Endothelial cell of umbilical vein (primary cell): ENCODE data around the gene ENG. TPM values are rescaled to one million over a fixed set of nuclear protein-coding genes. Genes with fewer than 3 reads are reported as not detected.
A peak's percentile ranks its signal among the peaks of the same experiment; 100 is the strongest.

ENCODE experiments used
- BruUV-seq: library from RNA; stranded (reverse); fragments of 400-500 nt; replicated peaks from 2 replicates; lab custom pipeline; 2021; lab: Mats Ljungman, UMichigan
- CTCF ChIA-PET: fragments of 300-600, 350-600 bp; sonication (Branson Sonifier 250); formaldehyde crosslinking; loops from one replicate; lab custom pipeline; 2021; ENCODE audit warnings: antibody characterized with exemption, inconsistent platforms; lab: Charles Lee
- POLR2A ChIA-PET: fragments of 300-600, 350-600 bp; sonication (Branson Sonifier 250); formaldehyde crosslinking; loops from one replicate; lab custom pipeline; 2021; ENCODE audit warnings: antibody characterized with exemption, inconsistent platforms; lab: Charles Lee
- DNase-seq: peaks from one replicate; pipeline ENCODE4 v3.0.0-alpha.2; 2011; ENCODE audit warnings: low read depth, low spot score
- FAIRE-seq: peaks from 2 replicates; lab custom pipeline; 2011; peaks lifted over from hg19 to GRCh38; lab: Jason Lieb, UNC
- H2AFZ ChIP-seq: 2 replicates; pipeline ENCODE4 v1.6.0; 2012; ENCODE audit warnings: low read depth, low read length, control low read depth, inconsistent platforms
- H3K27ac ChIP-seq: 2 replicates; pipeline ENCODE4 v1.5.1; 2011; ENCODE audit warnings: low read depth, mild to moderate bottlenecking, control low read depth, low read length, moderate library complexity; ENCODE audit not compliant: insufficient read depth
- H3K27me3 ChIP-seq, 2 experiments: 2 replicates each; pipeline versions ENCODE4 v1.6.0 to v1.6.1; 2011; ENCODE audit warnings: low read length in 2 of 2, mixed read lengths in 1 of 2; ENCODE audit not compliant: control insufficient read depth in 2 of 2, insufficient read depth in 2 of 2
- H3K36me3 ChIP-seq, 2 experiments: 2 replicates in 1 of 2; 3 replicates in 1 of 2; pipeline ENCODE4 v1.5.1; 2011; ENCODE audit warnings: low read length in 2 of 2, mild to moderate bottlenecking in 1 of 2, moderate library complexity in 1 of 2; ENCODE audit not compliant: control insufficient read depth in 2 of 2, insufficient read depth in 2 of 2; ENCODE audit errors: extremely low read depth in 1 of 2
- H3K4me1 ChIP-seq: 3 replicates; pipeline ENCODE4 v1.5.1; 2011; ENCODE audit warnings: mild to moderate bottlenecking, low read length; ENCODE audit not compliant: control insufficient read depth, insufficient read depth; ENCODE audit errors: extremely low read depth
- H3K4me2 ChIP-seq: 2 replicates; pipeline ENCODE4 v1.6.1; 2011; ENCODE audit warnings: low read length, control low read depth, mixed read lengths; ENCODE audit not compliant: insufficient read depth
- H3K4me3 ChIP-seq, 3 experiments: fragments of 200-600 bp in 1 of 3; sonication (generic), shearing (Covaris generic) in 1 of 3; replicated peaks in 1 of 3; 2 replicates each; pipeline ENCODE4 v1.5.1; 2011 to 2016; ENCODE audit warnings: control low read depth in 3 of 3, low read length in 3 of 3, mild to moderate bottlenecking in 2 of 3, inconsistent platforms in 1 of 3, low read depth in 1 of 3, moderate library complexity in 1 of 3; ENCODE audit not compliant: insufficient read depth in 1 of 3
- H3K79me2 ChIP-seq: 2 replicates; pipeline ENCODE4 v1.6.0; 2012; ENCODE audit warnings: low read length, inconsistent platforms; ENCODE audit not compliant: control insufficient read depth, insufficient read depth
- H3K9ac ChIP-seq: replicated peaks from 2 replicates; pipeline ENCODE3; 2011; ENCODE audit warnings: low read length, control low read depth; ENCODE audit not compliant: insufficient read depth; ENCODE audit errors: extremely low read depth
- H3K9me1 ChIP-seq: replicated peaks from 3 replicates; pipeline ENCODE4 v1.6.0; 2011; ENCODE audit warnings: mild to moderate bottlenecking, low read length; ENCODE audit not compliant: control insufficient read depth, insufficient read depth; ENCODE audit errors: extremely low read depth
- H3K9me3 ChIP-seq: replicated peaks from 2 replicates; pipeline ENCODE4 v1.5.1; 2012; ENCODE audit warnings: low read length, inconsistent platforms; ENCODE audit not compliant: control insufficient read depth, insufficient read depth
- H4K20me1 ChIP-seq: replicated peaks from 2 replicates; pipeline ENCODE3; 2011; ENCODE audit warnings: mild to moderate bottlenecking, low read length; ENCODE audit not compliant: control insufficient read depth, insufficient read depth; ENCODE audit errors: extremely low read depth
- EZH2 ChIP-seq: IDR thresholded peaks from 2 replicates; pipeline ENCODE4 v1.6.1; 2012; ENCODE audit warnings: borderline replicate concordance, low read depth, mild to moderate bottlenecking, moderate library complexity, low read length, inconsistent platforms; ENCODE audit not compliant: severe bottlenecking
- FOS ChIP-seq: IDR thresholded peaks from 2 replicates; pipeline ENCODE4 v1.6.1; 2011; ENCODE audit warnings: mild to moderate bottlenecking, low read length, moderate library complexity, borderline replicate concordance; ENCODE audit not compliant: insufficient read depth
- GATA2 ChIP-seq: IDR thresholded peaks from 2 replicates; pipeline ENCODE4 v1.7.0; 2011; ENCODE audit warnings: low read depth, mild to moderate bottlenecking, moderate library complexity, mixed read lengths, low read length; ENCODE audit not compliant: insufficient read length, insufficient read depth
- JUN ChIP-seq: IDR thresholded peaks from 2 replicates; pipeline ENCODE4 v1.6.1; 2011; ENCODE audit warnings: borderline replicate concordance, low read depth; ENCODE audit not compliant: insufficient read length, insufficient read depth
- MYC ChIP-seq: IDR thresholded peaks from one replicate; pipeline ENCODE4 v1.6.1; 2011; ENCODE audit warnings: mild to moderate bottlenecking, low read depth, low read length
- POLR2A ChIP-seq: IDR thresholded peaks from 2 replicates; pipeline ENCODE4 v1.6.1; 2012; ENCODE audit warnings: low read depth, mild to moderate bottlenecking, control low read depth, low read length
- POLR2AphosphoS5 ChIP-seq: IDR thresholded peaks from 2 replicates; pipeline ENCODE4 v1.6.1; 2012; ENCODE audit warnings: low read depth, mild to moderate bottlenecking, control low read depth, low read length, moderate library complexity; ENCODE audit not compliant: insufficient read depth
- dilution Hi-C: fragments of 300-500 bp; cut with MboI; formaldehyde crosslinking; loops from one replicate; pipeline ENCODE4 v1.15.0; 2019; ENCODE audit warnings: low sequenced_read_pairs; ENCODE audit not compliant: extremely low pct_ligation_motif_present
- intact Hi-C: fragments of 100-400 bp; cut with micrococcal nuclease; formaldehyde crosslinking; loops from one replicate; pipeline ENCODE4 v1.10.0; 2022
- polyA plus RNA-seq, 4 experiments: library from polyadenylated mRNA; depleted of rRNA in 3 of 4; stranded (reverse) in 3 of 4; unstranded in 1 of 4; fragments of >200 nt; gene quantifications; 2 replicates each; pipeline versions ENCODE4 v1.2.1 to v1.2.3, GENCODE V29; 2011 to 2012; ENCODE audit warnings: missing spikeins in 1 of 4
- total RNA-seq: library from RNA; stranded (reverse); gene quantifications from 2 replicates; pipeline ENCODE4 v1.2.3, GENCODE V29; 2021
- TF ChIP-seq, protein P1 (sequence below): IDR thresholded peaks from 2 replicates; pipeline ENCODE4 v1.6.1; 2011; ENCODE audit not compliant: insufficient read depth, insufficient read length
- TF ChIP-seq, protein P2 (sequence below), 2 donors: IDR thresholded peaks; 1 replicate in 1 of 2; 2 replicates in 1 of 2; pipeline ENCODE4 v1.5.1; 2011; ENCODE audit warnings: low read length in 2 of 2, mild to moderate bottlenecking in 2 of 2, moderate library complexity in 2 of 2, control low read depth in 1 of 2, inconsistent platforms in 1 of 2, low read depth in 1 of 2; ENCODE audit not compliant: insufficient read depth in 1 of 2; ENCODE audit errors: extremely low read depth in 1 of 2

ENG gene
- total and polyA plus RNA-seq, 2 donors (not counting 3 experiments of a cell fraction or from before 2014, with no cell fraction given): 338 to 728 TPM

DNA sequence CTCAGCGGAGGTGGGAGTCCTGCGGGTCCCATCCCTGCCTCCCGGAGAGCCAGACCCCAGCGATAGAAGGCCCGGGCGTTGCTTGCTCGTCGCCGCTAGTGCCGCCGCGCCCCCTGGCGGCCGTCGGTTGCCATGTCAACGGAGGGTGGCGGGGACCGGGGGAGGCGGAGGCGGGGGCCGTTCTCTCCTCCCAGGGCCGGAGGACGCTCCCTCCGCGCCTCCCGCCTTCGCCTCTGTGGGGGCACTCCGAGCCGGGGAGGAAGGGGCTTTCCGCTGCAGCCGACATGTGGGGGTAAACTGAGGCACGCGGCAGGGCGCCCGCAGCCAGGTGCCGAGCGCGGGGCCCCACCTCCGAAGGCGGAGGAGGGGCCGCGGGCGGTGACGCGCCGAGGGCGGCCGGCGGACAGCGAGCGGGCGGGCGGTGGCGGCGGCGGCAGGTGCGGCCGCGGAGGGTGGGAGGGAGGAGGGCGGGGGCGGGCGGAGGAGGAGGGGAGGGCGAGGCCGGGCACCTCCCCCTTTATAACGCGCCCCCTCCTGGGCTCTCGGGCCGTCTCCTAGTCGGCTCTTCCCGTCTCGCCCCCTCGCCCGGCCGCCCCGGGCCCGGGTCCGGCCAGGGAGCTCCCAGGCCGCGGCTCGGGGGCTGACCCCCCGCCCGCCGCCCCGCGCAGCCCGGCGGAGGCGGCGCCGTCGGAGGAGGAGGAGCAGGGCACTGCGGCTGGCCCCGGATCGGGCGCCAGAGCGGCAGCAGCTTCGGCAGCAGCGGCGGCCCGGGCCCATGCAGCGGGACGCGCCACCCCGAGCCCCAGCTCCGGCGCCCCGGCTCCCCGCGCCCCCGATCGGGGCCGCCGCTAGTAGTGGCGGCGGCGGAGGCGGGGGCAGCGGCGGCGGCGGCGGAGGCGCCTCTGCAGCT lies 69.2 kb downstream of the ENG start:
- Histone ChIP-seq H3K36me3 (peaks cover 30 to 31% of the 10 kb centered on the region in 2 experiments), H3K9ac (peak overlapping the region; percentile 59), H3K79me2 (peaks cover 44% of the 10 kb centered on the region), H3K9me1 (no peaks in the 10 kb centered on the region), H3K27ac (peak overlapping the region; percentile 69), H3K9me3 (no peaks in the 10 kb centered on the region), H2AFZ (peak overlapping the region; percentile 76), H3K4me3 (peak overlapping the region in 1 of 3 experiments; percentile 89), H3K4me1 (peaks cover 44% of the 10 kb centered on the region), H3K4me2 (peak overlapping the region; percentile 27), H3K27me3 (no peaks in the 10 kb centered on the region), H4K20me1 (no peaks in the 10 kb centered on the region)
- CTCF ChIA-PET: interaction anchor here (0.6 to 8.8 kb wide), 15 partner anchors 18 to 177 kb away, joined by 3 to 167 read pairs (median 4); partner anchors contain the start of genes ENG, FPGS and TOR2A
- no TSS peak for BruUV-seq
- dilution Hi-C loops: no loop called here
- peak; percentile 76 for FAIRE-seq
- TF ChIP-seq FOS: no peak
- no peak for TF ChIP-seq EZH2
- TF ChIP-seq JUN: no peak
- no peak for TF ChIP-seq MYC
- TF ChIP-seq POLR2AphosphoS5: peak; percentile 34
- TF ChIP-seq, protein P1, sequence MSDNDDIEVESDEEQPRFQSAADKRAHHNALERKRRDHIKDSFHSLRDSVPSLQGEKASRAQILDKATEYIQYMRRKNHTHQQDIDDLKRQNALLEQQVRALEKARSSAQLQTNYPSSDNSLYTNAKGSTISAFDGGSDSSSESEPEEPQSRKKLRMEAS: no peak
- peak; percentile 24 for TF ChIP-seq POLR2A
- TF ChIP-seq, protein P2, sequence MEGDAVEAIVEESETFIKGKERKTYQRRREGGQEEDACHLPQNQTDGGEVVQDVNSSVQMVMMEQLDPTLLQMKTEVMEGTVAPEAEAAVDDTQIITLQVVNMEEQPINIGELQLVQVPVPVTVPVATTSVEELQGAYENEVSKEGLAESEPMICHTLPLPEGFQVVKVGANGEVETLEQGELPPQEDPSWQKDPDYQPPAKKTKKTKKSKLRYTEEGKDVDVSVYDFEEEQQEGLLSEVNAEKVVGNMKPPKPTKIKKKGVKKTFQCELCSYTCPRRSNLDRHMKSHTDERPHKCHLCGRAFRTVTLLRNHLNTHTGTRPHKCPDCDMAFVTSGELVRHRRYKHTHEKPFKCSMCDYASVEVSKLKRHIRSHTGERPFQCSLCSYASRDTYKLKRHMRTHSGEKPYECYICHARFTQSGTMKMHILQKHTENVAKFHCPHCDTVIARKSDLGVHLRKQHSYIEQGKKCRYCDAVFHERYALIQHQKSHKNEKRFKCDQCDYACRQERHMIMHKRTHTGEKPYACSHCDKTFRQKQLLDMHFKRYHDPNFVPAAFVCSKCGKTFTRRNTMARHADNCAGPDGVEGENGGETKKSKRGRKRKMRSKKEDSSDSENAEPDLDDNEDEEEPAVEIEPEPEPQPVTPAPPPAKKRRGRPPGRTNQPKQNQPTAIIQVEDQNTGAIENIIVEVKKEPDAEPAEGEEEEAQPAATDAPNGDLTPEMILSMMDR (IDR thresholded peaks at IDR 0.05; ENCODE audit: extremely low read depth in 1 of 2, insufficient read depth in 1 of 2, low read depth in 1 of 2, low read length in 2 of 2): peak; percentile 64 to 88
- TF ChIP-seq GATA2: no peak
- intact Hi-C loops: loop anchor here (1.0 to 5.0 kb wide), 7 partner anchors 21 to 268 kb away; partner anchors contain the start of genes STXBP1 and TOR2A
- POLR2A ChIA-PET: interaction anchor here (1.1 to 2.2 kb wide), 4 partner anchors 14 to 50 kb away, joined by 4 to 13 read pairs (median 6); partner anchors contain the start of gene TOR2A
- peak; percentile 89 for DNase-seq
